Measurements from ENCODE around the gene RBKS.
"Not testable (repeated sequence)": the region's sequence is repeated elsewhere in the genome, so short reads cannot be mapped to it uniquely, and the experiment has no call there.

The RBKS gene

GRCh38 chr2:27798948-27799645, 91.1 kb downstream of the RBKS start:
- no peak for DNase-seq (ENCODE audit: low read depth in 2 of 2)

- DNase-seq (ENCODE audit: low read depth in 2 of 2) = no peak
These were observed 91.7 kb downstream of the RBKS start for GRCh38 chr2:27798486-27798885.

DNA sequence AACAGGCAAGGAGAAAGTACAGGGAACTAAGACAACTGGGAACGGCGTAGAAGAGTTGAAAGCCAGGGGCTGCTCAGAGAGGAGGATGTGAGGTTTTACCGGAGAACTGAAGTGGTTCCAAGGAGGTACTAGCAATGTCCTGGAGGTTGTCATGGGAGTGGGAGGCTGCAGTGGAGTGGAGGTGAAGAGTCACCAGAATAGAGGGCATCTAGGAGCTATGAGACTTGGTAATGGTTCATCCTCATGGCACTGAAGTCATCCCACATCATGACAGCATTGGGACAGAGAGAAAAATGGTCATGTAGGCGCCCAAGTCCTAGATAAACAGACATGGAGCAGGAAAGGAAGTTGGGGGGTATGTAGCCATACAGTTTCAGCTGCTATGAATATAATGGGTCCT, 92.3 kb downstream of the RBKS start:
- DNase-seq (ENCODE audit: low read depth in 2 of 2) = no peak

DNA sequence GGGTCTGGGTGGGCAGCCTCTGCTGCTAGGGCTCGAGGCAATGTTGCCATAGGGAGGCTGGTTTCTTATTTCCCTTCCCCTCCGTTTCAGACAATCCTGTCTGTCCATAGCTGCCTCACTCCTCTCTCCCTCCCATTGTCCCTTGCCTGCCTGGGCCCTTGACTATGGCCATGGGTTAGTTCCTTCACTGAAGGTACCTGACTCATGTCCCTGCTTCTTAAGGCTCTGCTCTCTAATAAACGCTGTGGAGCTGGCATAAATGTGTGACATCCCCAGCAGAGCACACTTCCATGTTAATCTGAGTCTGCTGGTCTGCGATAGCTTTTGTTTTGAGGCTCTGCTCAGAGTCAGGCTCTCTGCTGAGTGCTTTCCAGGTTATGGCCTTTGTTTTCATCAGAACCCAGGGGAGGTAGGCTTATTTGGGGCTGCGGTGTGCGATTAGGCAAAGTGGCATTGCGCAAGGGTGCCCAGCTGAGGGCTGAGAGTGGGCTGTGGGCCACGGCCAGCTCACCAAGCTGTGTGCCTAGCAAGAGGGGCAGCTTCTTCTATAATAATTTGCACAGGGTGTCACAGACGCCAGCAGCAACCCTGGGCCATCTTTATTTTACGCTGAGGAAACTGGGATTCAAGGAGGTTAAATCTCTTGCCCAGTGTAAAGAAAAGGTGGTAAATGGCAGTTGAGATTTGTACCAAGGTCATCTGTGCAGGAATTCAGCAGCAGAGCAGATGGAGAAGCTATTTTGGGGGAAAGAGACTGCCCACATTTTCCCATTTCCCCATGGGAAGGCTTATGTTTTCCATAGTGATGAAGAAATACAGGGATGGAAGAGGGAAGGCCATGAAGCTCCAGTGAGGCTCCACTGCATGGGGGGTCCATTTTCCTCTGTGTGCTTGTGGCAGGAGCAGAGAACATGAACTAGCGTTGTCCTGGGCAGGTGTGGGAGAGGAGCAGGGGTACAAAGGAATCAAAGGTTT, 93.1 kb downstream of the RBKS start:
- no peak for DNase-seq (ENCODE audit: low read depth in 2 of 2)

GRCh38 chr2:27795868-27796277, 94.3 kb downstream of the RBKS start:
- no peak for DNase-seq (ENCODE audit: low read depth in 2 of 2)

- no peak for DNase-seq (ENCODE audit: low read depth in 2 of 2)
These were observed 94.9 kb downstream of the RBKS start for GRCh38 chr2:27795093-27795834.

DNA sequence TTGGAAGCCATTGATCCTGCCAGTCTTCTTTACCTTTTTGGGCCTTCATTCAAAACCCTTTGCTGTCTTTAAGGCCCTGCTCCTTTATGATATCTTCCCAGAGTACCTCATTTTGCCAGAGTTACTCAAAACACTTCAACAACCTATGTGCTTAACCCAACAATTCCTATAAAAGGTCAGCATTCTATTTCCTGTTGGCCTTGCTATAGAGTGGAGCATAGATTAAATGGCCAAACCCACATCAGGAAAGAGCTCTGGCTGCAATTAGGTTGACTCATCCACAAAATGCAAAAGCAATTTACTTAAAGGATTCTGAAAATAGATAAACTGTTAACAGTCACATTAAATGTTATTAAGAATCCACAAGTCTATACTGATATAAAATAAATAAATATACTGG, 97.4 kb downstream of the RBKS start:
- no peak for DNase-seq (ENCODE audit: low read depth in 2 of 2)

GRCh38 chr2:27790796-27791195, 99.4 kb downstream of the RBKS start:
- no peak for DNase-seq (ENCODE audit: low read depth in 2 of 2)

DNA sequence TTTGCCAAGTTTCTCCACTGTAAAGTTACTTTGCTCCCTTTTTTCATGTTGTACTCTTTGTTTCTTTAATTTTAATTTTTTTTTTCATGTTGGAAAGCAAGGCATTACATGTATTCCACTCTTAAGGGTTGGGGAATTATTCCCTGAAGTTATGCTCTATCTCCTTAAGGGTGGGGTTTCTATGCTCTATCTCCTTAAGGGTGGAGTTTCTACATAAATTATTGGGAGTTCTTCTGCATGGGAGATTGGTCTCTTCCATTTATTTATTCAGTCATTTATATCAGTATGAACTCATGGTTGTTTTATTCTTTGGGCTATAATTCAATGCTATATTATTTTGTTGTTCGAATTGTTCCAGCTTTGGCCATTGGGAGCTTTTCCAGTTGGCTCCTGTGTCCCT, 107.5 kb downstream of the RBKS start:
- no peak for DNase-seq (ENCODE audit: low read depth in 2 of 2)

- no peak for DNase-seq (ENCODE audit: low read depth in 2 of 2)
These were observed 108.7 kb downstream of the RBKS start for GRCh38 chr2:27781496-27781895.

DNA sequence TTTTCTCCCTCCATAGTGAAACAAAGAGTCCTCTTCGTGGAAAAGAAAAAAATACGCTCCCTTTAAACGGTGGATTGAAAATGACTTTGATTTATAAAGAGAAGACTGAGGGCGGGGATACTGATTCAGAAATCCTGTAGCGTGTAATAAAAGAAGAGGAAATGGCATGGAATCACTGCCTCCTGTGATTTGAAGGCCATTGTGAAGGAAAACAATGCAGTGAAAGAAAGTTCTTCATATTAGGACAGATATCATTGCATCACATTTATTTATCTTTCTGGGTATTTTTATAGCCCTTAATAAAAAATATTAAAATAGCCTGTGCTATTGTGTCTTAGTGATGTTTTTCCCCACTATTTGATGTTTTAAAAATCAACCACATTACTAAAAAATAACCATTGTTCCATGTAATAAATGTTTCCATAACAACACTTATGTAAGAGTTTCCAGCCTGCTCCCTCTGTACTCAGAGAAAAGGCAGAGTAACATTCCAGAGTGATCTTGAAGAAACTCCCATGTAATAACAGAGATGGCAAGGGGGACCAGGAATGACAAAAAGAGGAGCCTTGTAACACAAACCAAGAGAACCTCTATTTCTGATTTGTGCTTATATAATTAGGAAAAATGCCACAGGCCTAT, 110.7 kb downstream of the RBKS start:
- no peak for DNase-seq (ENCODE audit: low read depth in 2 of 2)

DNA sequence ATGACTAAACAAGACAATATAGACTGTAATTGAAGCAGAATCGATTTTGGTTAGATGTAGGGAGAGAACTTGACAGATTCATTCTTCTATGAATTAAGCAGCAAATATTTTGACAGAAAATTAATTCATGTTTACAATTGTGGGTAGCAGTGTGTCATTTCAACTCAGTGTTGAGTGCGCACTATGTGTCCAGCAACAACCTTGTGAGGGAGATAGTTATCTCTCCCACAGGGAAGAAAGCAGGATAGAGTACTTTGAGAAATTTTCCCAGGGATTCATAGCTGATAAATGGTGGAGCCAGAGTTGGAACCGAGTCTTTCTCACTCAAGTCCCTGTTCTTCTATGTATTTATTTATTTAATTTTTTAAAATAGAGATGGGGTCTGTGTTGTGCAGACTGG, 113.5 kb downstream of the RBKS start:
- DNase-seq (ENCODE audit: low read depth in 2 of 2) = no peak

DNA sequence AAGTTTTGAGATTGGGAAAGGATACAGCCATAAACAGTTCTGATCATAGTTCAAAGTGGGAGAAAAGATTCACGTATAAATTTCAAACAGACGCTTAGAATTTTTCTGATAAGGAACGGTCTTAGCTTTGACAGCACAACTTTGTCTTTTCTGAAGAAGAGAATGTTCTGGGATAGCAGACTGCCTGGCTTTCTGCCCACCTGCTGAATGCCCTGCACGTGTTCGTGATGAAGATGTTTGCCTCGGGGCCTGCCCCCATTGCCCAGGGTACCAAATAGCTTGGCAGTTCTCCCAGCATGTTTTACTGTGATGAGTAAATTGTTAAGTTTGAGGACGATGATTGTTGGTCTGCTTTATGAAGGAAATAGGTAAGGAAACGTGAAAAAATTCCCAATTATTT, 114.1 kb downstream of the RBKS start:
- DNase-seq (ENCODE audit: low read depth in 2 of 2) = no peak

DNA sequence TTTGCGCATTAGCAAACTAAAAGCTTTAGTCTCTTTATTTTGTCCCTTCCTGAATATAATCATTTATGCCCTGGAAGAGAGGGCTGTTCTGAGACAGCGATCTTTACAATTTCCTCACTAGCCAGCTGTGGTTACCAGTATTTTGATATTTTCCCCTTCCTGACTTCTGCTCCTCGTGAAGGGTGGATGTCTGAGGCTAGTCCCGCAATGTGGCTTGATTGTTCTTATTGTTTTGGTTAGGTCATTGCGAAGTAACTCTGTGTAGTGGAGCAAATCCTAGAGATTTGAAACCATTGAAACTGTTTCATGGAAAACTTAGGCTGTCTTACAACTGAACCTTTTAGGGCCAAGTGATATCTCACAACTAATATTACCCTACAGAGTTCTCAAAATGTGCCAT, 116.2 kb downstream of the RBKS start:
- DNase-seq (ENCODE audit: low read depth in 2 of 2) = no peak

DNA sequence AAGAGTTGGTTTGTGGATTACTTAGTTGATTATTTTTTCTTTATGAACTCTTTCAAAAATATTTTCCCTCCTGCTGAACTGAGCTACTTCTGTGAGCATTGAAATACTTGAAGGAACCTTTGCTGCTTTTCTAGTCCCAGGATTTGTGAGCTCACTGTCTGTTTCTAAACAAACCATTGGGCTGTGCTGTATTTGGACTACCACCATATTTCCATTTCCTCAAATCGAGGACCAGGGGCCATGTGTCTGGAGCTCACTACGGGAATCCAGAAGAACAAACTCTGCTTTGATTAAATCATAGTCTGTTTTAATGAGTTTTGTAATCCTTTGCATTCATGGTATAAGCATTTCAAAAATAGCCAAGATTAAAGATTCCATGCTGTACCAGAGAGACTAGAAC, 117.4 kb downstream of the RBKS start:
- DNase-seq (ENCODE audit: low read depth in 2 of 2) = no peak

DNA sequence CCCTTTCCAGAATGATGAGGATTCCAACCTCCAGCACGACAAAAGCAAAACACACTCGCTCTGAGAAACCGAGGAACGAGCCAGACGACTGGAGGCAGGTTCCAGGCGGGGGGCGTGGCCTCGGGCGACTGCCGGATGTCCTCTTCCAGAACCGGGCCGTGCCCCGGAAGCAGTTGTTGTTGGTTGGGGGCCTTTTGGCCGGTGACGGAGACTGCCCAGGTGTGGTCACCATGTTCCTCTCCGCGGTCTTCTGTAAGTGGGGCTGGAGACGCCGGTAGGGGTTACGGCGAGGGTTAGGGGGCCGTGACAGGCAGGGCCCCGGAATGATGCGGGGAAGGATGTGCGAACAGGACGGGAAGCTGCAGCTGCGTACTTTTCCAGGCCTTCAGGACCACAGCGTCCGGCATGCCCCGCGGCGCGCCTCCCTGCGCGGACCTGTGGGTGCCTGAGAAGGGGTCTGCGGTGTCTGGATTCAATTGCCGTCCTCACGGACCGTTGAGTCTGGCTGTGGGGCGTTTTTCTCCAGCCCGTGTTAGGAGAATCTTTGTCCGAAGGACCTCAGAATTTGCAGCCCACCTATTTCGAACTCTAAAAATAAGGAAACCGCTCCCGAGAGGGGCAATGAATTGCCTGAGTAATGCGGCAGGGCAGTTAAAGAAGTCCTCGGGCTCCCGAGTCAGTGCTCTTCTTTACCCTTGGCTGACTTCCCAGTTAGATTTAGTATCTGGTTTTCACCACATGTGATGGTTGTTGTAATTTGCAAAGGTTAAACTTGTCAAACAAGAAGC, 118.4 kb downstream of the RBKS start, which contains the start of gene MRPL33:
TSS of gene MRPL33 (plus strand) at position 172 of the 788 bp plus-strand sequence. CDS start at position 231, 59 bp downstream.
- DNase-seq (ENCODE audit: low read depth in 2 of 2) = peak; percentile 85 to 93

DNA sequence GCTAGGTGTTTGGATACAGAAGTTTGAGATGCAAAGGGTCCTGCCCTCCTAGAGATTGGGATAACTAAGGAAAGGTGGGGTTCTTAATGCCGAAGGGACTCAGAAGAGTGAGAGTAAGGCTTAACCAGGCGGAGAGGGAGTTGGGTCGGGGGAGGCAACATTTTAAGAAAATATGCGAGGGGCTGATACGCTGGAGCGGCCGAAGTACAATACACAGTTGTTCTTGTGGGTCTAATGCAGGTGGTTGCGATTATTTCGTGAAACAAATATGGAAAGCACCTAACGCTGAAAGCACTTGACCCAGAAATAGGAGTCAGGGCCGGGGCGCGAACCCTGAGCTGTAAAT, 119.0 kb downstream of the RBKS start:
- no peak for DNase-seq (ENCODE audit: low read depth in 2 of 2)

- no peak for DNase-seq (ENCODE audit: low read depth in 2 of 2)
These were observed 123.9 kb downstream of the RBKS start for GRCh38 chr2:27766287-27766661.

DNA sequence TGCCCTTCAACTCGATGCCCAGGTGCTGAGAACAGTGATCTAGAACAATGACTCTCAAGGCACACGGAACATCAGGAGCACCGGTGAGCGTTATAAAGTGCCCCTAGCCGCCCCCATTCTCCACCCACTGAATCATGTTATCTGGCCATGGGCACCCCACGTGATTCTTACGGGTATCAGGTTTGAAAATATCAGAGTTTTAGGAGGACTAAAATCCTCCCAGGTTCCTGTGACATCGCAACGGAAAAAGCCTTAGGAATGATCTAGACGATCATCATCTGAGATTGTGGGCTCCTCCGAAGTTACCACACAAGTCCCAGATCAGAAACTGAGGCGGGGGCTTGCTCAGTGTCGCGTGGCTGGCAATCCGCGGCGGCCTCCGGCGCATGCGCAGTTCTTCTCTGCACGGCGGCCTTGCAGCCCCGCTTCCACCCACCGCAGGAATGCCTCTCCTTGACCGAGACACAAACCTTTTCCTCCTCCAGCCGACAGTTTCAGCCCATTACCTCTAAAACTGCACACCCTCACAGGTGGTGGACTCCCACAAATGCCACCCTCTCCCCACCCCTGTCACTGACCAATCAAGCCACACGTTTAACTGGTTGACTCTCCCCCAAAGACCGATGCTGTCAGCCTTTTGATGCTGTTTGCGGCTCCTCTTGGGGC, 124.4 kb downstream of the RBKS start:
- DNase-seq (ENCODE audit: low read depth in 2 of 2) = peak; percentile 26 to 30

GRCh38 chr2:27764526-27764925, 125.7 kb downstream of the RBKS start:
- DNase-seq (ENCODE audit: low read depth in 2 of 2) = not testable (repeated sequence)

- no peak for DNase-seq (ENCODE audit: low read depth in 2 of 2)
These were observed 126.3 kb downstream of the RBKS start for GRCh38 chr2:27763907-27764267.

Measured in stimulated activated CD4-positive, alpha-beta T cell treated with anti-CD3 and anti-CD28 coated beads, Interleukin-12 subunit alpha, Interleukin-12 subunit beta, amount 100 ng/mL, for 24 hours (primary cell).